GM19351 (cell line): Measurements from ENCODE around the gene KLHL18.
"Not testable (repeated sequence)": the region's sequence is repeated elsewhere in the genome, so short reads cannot be mapped to it uniquely, and the experiment has no call there.

Experiments used
- ATAC-seq: cut with Tn5 transposase; IDR thresholded peaks from one replicate; pipeline ENCODE4 v1.9.1; 2021; ENCODE audit warnings: mild to moderate bottlenecking, moderate library complexity; ENCODE audit not compliant: unreplicated experiment

KLHL18 gene

DNA sequence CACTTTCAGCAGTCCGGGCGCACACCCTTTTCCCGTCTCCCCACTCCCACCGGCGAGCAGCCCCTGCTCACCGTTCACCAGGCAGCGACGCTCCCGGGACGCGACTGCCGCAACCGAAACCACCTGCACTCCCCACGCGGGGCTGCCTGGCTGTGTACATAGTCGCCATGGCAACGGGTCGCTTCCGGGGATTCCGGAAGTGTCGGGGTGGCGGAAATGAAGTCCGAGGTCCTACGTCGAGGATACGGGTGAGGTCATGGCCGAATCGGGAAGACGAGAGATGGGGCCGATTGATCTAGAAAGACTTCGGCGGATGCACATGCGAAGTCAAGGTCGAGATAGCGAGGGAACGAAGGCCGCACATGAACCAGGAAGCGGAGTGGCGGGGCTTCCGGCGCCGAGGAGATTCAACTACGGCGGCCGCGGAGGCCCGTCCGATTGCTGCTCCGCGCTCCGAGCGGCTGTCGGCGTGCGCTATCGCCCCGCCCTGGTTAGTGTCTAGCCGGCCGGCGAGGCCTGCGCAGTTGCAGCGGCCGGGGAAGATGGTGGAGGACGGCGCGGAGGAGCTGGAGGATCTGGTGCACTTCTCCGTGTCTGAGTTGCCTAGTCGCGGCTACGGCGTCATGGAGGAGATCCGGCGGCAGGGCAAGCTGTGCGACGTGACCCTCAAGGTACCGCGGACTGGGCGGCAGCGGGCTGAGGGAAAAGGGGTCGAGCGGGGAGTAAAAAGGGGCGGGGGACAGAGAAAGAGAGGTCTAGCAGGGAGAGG, at the start of gene KLHL18, which contains the start of gene KIF9:
KLHL18 (plus strand) TSS at position 521 of the 769 bp plus-strand sequence; CDS start at position 543, 22 bp downstream.
KIF9 (minus strand) TSS at position 376 of the 769 bp plus-strand sequence. CDS start 5,425 bp downstream, outside the sequence.
- ATAC-seq, result peak; percentile 79

- no peak for ATAC-seq
Measured at GRCh38 chr3:47238017-47238416, 44.7 kb upstream of the KLHL18 start.

GRCh38 chr3:47239929-47240328, 42.8 kb upstream of the KLHL18 start:
- ATAC-seq, result no peak

- no peak for ATAC-seq
Measured at GRCh38 chr3:47243419-47244147, 39.2 kb upstream of the KLHL18 start.

GRCh38 chr3:47244531-47245100, 38.1 kb upstream of the KLHL18 start:
- ATAC-seq, result no peak

GRCh38 chr3:47245271-47245670, 37.5 kb upstream of the KLHL18 start:
- no peak for ATAC-seq

- ATAC-seq, result no peak
Measured at GRCh38 chr3:47247131-47248064, 35.3 kb upstream of the KLHL18 start.

DNA sequence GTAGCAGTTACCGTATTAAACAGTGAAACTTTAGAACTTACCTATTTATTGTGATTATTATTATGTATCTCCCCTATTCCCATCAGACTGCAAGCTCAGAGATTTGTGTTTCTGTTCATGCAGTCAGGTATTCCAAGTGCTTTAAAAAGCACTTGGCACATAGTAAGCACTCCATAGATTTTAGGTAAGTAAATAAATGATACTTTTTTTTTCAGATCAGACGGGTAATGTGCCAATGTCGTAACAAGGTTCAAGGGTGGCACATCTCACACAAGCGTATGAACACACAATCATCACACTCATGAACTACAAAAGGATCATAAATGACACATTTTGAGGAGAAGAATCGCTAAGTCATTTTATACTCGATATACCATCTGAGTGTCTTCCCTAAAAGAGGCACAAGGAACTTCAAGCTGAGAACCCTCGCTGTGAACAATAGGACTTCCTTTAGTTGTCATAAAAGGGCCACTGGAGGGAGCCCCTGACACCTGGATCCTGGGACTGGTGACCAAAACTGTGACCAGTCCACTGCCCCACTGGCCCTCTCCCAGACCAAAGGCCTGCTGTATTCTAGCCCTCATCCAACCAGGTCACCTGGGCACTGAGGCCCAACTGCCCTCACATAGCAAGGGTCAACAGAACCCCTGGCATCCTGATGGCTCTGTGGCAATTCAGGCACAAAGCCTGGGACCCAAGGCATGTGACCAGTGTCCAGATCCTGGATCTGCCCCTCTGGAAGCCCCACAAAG, 32.3 kb upstream of the KLHL18 start:
- no peak for ATAC-seq

GRCh38 chr3:47251085-47251484, 31.7 kb upstream of the KLHL18 start:
- not testable (repeated sequence) for ATAC-seq

GRCh38 chr3:47251689-47252088, 31.1 kb upstream of the KLHL18 start:
- no peak for ATAC-seq

- not testable (repeated sequence) for ATAC-seq
Measured at GRCh38 chr3:47256331-47256730, 26.4 kb upstream of the KLHL18 start.

- ATAC-seq, result no peak
Measured at GRCh38 chr3:47259114-47259513, 23.6 kb upstream of the KLHL18 start.

DNA sequence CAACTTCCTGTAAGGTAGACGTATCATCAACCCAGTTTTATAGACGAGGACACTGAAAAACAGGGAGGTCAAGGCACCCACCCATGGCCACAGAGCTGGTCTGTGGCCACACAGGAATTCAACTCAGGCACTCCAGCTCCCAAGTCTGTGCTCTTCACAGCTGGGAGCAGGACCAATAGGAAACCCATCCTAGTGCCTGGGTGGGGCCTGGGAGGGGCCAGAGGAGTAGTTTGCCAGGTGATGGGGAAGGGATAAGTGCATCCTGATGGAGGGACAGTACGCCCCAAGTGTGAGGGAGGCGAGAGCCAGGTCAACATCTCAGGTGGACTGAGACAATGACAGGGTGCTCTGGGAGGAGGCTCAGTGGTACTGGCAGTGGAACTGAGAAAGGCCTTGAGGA, 22.1 kb upstream of the KLHL18 start:
- ATAC-seq, result no peak

DNA sequence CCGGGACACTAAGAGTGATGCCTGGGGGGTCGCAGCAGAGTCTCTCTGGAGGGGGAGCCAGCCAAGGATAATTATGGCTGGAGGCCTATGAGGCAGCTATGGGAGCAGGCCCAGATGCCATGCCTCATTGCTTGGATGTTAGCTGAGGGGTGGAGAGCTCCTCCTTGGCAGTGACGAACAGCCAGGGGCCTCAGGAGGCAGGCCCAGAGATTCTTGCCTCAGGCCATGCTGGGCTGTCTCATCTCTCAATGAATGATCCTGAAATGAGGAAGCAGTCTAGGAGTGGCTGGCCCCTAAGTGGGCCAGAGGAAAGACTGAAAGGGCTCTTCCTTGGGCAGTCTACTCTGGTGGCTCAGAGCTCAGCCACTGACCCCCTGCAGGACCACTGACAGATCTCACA, 21.4 kb upstream of the KLHL18 start:
- no peak for ATAC-seq

GRCh38 chr3:47265008-47265407, 17.7 kb upstream of the KLHL18 start:
- no peak for ATAC-seq

DNA sequence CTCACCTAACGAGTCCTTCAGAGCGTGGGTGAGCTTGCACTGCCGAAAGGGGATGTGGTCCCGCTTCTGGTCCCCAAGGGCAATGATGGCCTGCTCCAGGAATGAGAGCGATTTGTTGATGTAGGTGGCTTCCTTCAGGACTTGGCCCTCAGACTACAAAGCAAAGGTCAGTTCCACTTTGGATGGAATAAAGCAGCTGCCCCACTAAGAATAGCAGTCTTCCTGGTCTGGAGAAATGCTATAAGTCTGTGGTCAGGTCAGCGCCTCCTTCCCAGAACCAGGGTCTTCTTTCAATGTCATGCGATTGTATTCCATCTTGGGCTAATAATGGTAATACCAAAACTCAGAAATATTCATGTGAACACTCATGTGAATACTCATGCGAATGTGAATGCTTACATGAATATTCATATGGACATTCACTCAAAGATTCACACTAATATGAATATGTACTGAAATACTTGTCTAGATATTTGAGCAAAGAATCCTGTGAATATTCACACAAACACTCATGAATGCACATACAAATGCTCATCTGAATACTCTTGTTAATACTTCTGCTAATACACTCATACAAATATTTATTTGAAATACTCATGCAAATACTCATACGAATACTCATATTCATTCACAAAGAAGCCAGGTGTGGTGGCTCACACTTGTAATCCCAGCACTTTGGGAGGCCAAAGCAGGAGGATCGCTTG, 16.9 kb upstream of the KLHL18 start:
- no peak for ATAC-seq

GRCh38 chr3:47266709-47267489, 15.8 kb upstream of the KLHL18 start:
- ATAC-seq, result peak; percentile 57

DNA sequence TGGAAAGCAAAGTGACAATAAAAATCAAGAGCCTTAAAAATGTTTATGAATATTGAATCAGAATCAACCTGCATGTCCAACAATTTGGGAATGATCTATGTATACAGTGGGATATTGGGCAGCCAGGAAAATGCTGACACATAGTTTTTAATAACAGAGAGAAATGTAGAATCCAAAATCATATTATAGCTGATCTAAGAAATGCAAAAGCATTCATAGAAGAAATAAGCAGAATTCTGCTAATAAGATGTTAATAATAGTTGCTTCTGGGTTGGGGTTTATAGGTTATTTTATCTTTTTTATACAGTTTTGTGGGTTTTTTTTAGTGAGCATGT, 15.3 kb upstream of the KLHL18 start:
- no peak for ATAC-seq

- no peak for ATAC-seq
Measured at GRCh38 chr3:47270526-47270925, 12.2 kb upstream of the KLHL18 start.
